Brain microvascular endothelial cell (primary cell): ENCODE results near the gene PCNX4.

Source experiments
- DNase-seq: peaks from one replicate; pipeline ENCODE4 v3.0.0-alpha.2; 2020
- H3K27ac ChIP-seq: fragments of 250-450 bp; sonication (Bioruptor Pico); 2 replicates; pipeline ENCODE4 v1.5.1; 2020; ENCODE audit warnings: mild to moderate bottlenecking, moderate library complexity
- H3K27me3 ChIP-seq: fragments of 250-450 bp; sonication (Bioruptor Pico); replicated peaks from 2 replicates; pipeline ENCODE4 v1.5.1; 2020; ENCODE audit warnings: mild to moderate bottlenecking
- H3K36me3 ChIP-seq: fragments of 250-450 bp; sonication (Bioruptor Pico); replicated peaks from 2 replicates; pipeline ENCODE4 v1.5.1; 2020; ENCODE audit warnings: mild to moderate bottlenecking
- H3K4me3 ChIP-seq: 2 replicates; pipeline ENCODE4 v1.5.1; 2011; ENCODE audit warnings: low read depth, mild to moderate bottlenecking, control low read depth, low read length, moderate library complexity
- in situ Hi-C: cut with HindIII; loops from 2 replicates; pipeline ENCODE4 v1.10.0; 2017; ENCODE audit warnings: low sequenced_read_pairs, low pct_ligation_motif_present
- TF ChIP-seq, protein P1 (sequence below): IDR thresholded peaks from 2 replicates; pipeline ENCODE4 v1.5.1; 2011; ENCODE audit warnings: low read depth, mild to moderate bottlenecking, moderate library complexity, low read length, control low read depth, inconsistent platforms; ENCODE audit errors: missing control alignments

The PCNX4 gene

GRCh38 chr14:60133487-60133886 is 41.8 kb downstream of the PCNX4 start:
- no peaks in the 10 kb centered on the region for H3K27me3 ChIP-seq
- no peak for DNase-seq
- no peak overlapping the region for H3K4me3 ChIP-seq
- in situ Hi-C loops, result no loop called here
- TF ChIP-seq, protein P1, sequence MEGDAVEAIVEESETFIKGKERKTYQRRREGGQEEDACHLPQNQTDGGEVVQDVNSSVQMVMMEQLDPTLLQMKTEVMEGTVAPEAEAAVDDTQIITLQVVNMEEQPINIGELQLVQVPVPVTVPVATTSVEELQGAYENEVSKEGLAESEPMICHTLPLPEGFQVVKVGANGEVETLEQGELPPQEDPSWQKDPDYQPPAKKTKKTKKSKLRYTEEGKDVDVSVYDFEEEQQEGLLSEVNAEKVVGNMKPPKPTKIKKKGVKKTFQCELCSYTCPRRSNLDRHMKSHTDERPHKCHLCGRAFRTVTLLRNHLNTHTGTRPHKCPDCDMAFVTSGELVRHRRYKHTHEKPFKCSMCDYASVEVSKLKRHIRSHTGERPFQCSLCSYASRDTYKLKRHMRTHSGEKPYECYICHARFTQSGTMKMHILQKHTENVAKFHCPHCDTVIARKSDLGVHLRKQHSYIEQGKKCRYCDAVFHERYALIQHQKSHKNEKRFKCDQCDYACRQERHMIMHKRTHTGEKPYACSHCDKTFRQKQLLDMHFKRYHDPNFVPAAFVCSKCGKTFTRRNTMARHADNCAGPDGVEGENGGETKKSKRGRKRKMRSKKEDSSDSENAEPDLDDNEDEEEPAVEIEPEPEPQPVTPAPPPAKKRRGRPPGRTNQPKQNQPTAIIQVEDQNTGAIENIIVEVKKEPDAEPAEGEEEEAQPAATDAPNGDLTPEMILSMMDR, result no peak
- peaks cover 6% of the 10 kb centered on the region for H3K36me3 ChIP-seq
- H3K27ac ChIP-seq, result no peak overlapping the region

GRCh38 chr14:60134702-60135101 is 43.0 kb downstream of the PCNX4 start:
- TF ChIP-seq, protein P1, result no peak
- in situ Hi-C loops, result no loop called here
- Histone ChIP-seq H3K36me3 (peaks cover 4% of the 10 kb centered on the region), H3K27me3 (no peaks in the 10 kb centered on the region), H3K27ac (no peak overlapping the region), H3K4me3 (no peak overlapping the region)
- no peak for DNase-seq

DNA sequence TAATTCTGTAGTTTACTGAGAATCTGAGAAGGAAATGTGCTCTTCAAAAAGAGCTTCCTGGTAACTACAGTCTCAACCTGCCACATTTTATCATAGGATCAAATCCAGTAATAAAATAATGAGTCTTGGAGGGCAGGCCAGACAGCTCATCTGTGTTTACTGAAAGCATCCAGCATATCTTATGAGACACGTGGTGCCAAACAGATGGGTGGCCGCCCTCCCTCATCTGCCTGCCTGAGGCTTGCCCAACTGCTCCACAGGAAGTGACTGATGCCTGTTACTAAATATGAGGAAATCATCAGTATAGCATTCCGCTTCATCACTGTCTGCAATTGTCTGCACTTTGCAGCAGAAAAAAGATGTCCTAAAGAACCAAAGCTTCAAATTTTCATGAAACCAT is 60.0 kb downstream of the PCNX4 start:
- Histone ChIP-seq H3K4me3 (no peak overlapping the region), H3K36me3 (no peaks in the 10 kb centered on the region), H3K27me3 (no peaks in the 10 kb centered on the region), H3K27ac (peak overlapping the region; percentile 53)
- TF ChIP-seq, protein P1, result no peak
- in situ Hi-C loops, result loop anchor here (25.0 kb wide), 1 partner anchor 189 kb away; no protein-coding TSS in a partner anchor
- peak; percentile 93 for DNase-seq

DNA sequence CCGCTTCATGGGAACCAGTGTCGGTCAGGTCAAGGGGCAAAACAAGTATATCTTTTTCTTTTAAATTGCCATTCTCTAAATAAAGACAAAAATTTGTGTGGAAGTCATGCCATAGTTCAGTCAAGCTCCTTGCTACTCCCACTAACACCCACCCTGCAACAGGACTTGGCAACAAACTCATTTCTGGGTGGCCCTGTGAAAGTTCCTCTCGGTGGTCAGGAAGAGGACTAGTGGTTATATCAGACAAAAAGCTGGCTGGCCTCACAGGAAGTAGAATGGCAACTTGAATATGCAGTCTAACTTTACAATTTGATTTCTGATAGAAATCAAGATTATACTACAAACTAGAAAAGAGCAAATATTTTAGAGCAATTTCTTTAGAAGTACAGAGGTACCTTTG is 62.3 kb downstream of the PCNX4 start:
- Histone ChIP-seq H3K27me3 (no peaks in the 10 kb centered on the region), H3K4me3 (no peak overlapping the region), H3K36me3 (no peaks in the 10 kb centered on the region), H3K27ac (no peak overlapping the region)
- DNase-seq, result no peak
- TF ChIP-seq, protein P1, result no peak
- in situ Hi-C loops, result loop anchor here (25.0 kb wide), 1 partner anchor 192 kb away; no protein-coding TSS in a partner anchor

DNA sequence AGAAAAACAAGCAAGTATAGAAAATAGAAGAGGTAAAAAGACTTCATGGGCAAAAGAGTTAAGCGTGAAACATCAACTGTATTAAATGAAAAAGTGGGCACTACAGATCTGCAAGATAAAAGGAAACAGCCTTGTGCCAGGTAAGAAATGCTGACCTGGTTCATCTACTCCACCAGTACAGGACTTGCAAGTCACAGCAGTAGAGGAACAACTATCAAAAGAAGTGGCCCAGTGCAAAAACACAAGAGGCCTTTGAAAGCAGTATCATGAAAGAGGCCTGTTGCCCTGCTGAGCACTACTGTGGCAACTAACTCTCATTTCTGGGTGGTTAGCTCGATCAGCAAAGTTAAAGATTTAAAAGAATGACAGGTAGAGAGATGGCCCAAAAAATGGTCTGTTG is 62.9 kb downstream of the PCNX4 start:
- no peak overlapping the region for H3K27ac ChIP-seq
- H3K36me3 ChIP-seq, result no peaks in the 10 kb centered on the region
- TF ChIP-seq, protein P1, result no peak
- in situ Hi-C loops, result loop anchor here (25.0 kb wide), 1 partner anchor 192 kb away; no protein-coding TSS in a partner anchor
- no peak for DNase-seq
- no peak overlapping the region for H3K4me3 ChIP-seq
- H3K27me3 ChIP-seq, result no peaks in the 10 kb centered on the region

- no peaks in the 10 kb centered on the region for H3K27me3 ChIP-seq
- H3K27ac ChIP-seq, result no peak overlapping the region
- DNase-seq, result no peak
- TF ChIP-seq, protein P1, result no peak
- in situ Hi-C loops, result loop anchor here (25.0 kb wide), 1 partner anchor 198 kb away; no protein-coding TSS in a partner anchor
- no peaks in the 10 kb centered on the region for H3K36me3 ChIP-seq
- H3K4me3 ChIP-seq, result no peak overlapping the region
These were observed 68.7 kb downstream of the PCNX4 start for GRCh38 chr14:60160422-60160821.
